ENCODE data around the gene PLK2. TPM values are rescaled to one million over a fixed set of nuclear protein-coding genes. Genes with fewer than 3 reads are reported as not detected.
A peak's percentile ranks its signal among the peaks of the same experiment; 100 is the strongest.

PLK2 gene
- 1 to 10 TPM; 3.5 to 4.2 TPM for total RNA-seq

GRCh38 chr5:58460002-58460731, at the start of gene PLK2:
Gene PLK2, minus strand, starts transcription at chr5:58460086. Its CDS starts 127 bp downstream, at chr5:58459959.
- Mint-ChIP-seq H3K27ac (peak within 1 kb of the TSS; percentile 62), H3K4me1 (peaks cover 30% of the 10 kb centered on the region), H3K9me3 (no peaks in the 10 kb centered on the region), H3K36me3 (ENCODE audit: low read depth) (no peaks in the 10 kb centered on the region), H3K4me3 (peak within 1 kb of the TSS; percentile 78), H3K27me3 (peaks cover 18% of the 10 kb centered on the region)
- peak; percentile 90 for DNase-seq
- CTCF ChIA-PET: interaction anchor here (1.0 to 4.9 kb wide), 14 partner anchors 12 to 1161 kb away, joined by 3 to 58 read pairs (median 8); no protein-coding TSS in a partner anchor
- POLR2A ChIA-PET: interaction anchor here (0.6 to 2.1 kb wide), 6 partner anchors 12 to 1162 kb away, joined by 3 to 5 read pairs (median 3); no protein-coding TSS in a partner anchor

DNA sequence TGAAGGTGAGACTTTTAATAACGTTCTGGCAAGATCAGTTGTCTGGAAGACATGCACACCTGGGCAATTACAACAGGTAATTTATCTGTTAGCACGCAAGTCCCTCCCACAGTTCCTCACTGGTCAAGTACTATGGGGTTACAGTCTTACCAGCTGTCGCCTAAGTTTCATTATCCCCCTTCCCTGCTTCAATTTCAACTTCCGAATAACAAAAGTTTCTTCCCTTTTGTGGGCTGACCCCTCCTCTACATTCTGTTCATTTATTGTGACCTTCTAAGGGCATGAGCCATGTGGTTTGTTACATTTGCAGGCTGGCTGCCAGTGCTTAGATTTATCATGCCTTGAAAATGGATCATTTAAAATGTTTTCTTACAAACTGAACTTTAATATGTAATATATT, 47.8 kb upstream of the PLK2 start:
- CTCF ChIA-PET: no interaction called here
- DNase-seq: no peak
- POLR2A ChIA-PET: no interaction called here

GRCh38 chr5:58505971-58506640, 46.2 kb upstream of the PLK2 start:
- no peak overlapping the region for H3K4me3 Mint-ChIP-seq
- ChIA-PET POLR2A (no interaction called here), CTCF (no interaction called here)
- no peaks in the 10 kb centered on the region for H3K36me3 Mint-ChIP-seq (ENCODE audit: low read depth)
- H3K4me1 Mint-ChIP-seq: no peaks in the 10 kb centered on the region
- no peaks in the 10 kb centered on the region for H3K9me3 Mint-ChIP-seq
- H3K27ac Mint-ChIP-seq: no peak overlapping the region
- peaks cover 6% of the 10 kb centered on the region for H3K27me3 Mint-ChIP-seq
- DNase-seq: no peak

More for the DNA sequence above, 47.8 kb upstream of the PLK2 start:
- Mint-ChIP-seq H3K4me1 (no peaks in the 10 kb centered on the region), H3K4me3 (no peak overlapping the region), H3K36me3 (ENCODE audit: low read depth) (no peaks in the 10 kb centered on the region), H3K27me3 (peaks cover 2% of the 10 kb centered on the region), H3K27ac (no peak overlapping the region), H3K9me3 (no peaks in the 10 kb centered on the region)

GRCh38 chr5:58505502-58505901, 45.6 kb upstream of the PLK2 start:
- CTCF ChIA-PET: no interaction called here
- POLR2A ChIA-PET: no interaction called here
- Mint-ChIP-seq H3K27ac (no peak overlapping the region), H3K4me1 (no peaks in the 10 kb centered on the region), H3K27me3 (peaks cover 6% of the 10 kb centered on the region), H3K4me3 (no peak overlapping the region), H3K9me3 (no peaks in the 10 kb centered on the region), H3K36me3 (ENCODE audit: low read depth) (no peaks in the 10 kb centered on the region)
- no peak for DNase-seq

- POLR2A ChIA-PET: no interaction called here
- no peak for DNase-seq
- no peaks in the 10 kb centered on the region for H3K9me3 Mint-ChIP-seq
- H3K27ac Mint-ChIP-seq: no peak overlapping the region
- H3K4me1 Mint-ChIP-seq: peaks cover 2% of the 10 kb centered on the region
- H3K4me3 Mint-ChIP-seq: no peak overlapping the region
- CTCF ChIA-PET: no interaction called here
- no peaks in the 10 kb centered on the region for H3K36me3 Mint-ChIP-seq (ENCODE audit: low read depth)
- peaks cover 6% of the 10 kb centered on the region for H3K27me3 Mint-ChIP-seq
Observed at GRCh38 chr5:58504766-58505165, 44.9 kb upstream of the PLK2 start.

DNA sequence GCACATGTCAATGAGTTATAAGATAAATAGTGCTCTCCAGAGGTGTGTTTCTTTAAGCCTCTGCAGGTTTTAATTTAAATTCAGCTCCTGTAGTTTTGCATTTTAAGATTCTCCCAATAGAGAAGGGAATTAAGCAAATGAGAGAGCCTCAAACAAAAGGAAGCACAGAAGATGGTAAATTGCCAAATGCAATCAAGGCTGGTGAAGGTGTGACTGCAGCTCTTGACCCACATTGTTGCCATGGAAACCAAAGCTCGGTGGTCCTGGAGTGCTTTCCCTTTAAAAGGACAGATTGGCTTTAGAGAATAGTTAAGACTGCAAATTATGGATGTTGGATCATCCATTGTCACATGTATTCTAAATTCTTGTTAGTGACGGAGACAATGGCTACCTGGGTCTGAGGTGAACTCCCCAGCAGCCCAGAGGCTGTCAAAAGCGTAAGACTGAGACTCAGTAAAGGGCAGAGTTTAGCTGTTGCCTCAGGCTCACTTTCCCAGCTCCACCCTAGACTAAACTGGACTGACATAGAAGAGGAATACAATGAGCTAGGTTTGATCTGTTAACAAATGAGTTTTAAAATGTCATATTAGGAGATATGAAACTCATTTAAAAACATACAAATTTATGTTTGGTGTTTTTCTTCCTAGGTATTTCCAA, 43.6 kb upstream of the PLK2 start:
- Mint-ChIP-seq H3K27ac (no peak overlapping the region), H3K4me3 (no peak overlapping the region), H3K4me1 (peaks cover 4% of the 10 kb centered on the region), H3K27me3 (peaks cover 6% of the 10 kb centered on the region), H3K36me3 (ENCODE audit: low read depth) (no peaks in the 10 kb centered on the region), H3K9me3 (no peaks in the 10 kb centered on the region)
- ChIA-PET CTCF (no interaction called here), POLR2A (no interaction called here)
- DNase-seq: no peak

DNA sequence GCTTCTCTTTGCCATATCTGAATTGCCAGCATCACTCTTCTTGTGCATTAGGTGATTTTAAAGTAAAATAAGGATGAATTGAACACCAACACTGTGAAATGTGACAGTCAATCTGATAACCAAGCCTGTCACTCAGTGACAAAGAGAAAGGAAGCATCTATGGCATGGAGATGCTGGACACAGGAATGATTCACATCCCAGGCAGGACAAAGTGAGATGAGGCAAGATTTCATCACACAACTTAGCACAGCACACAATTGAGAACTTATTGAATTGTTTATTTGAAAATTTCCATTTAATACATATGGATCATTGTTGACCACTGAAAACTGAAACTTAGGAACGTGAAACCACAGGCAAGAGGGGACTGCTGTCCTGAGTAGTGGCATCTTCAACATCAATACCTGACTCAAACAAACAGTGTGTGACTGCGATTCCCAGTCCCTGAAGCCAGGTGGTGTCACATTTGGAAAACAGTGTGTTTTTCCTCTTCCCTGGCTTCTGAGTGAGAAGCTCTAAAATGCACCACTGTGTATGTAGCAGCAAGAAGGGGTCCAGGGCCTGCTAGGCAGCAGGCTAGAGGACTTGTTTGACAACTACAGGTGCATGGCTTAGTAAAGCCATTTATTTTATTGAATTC, 42.0 kb upstream of the PLK2 start:
- CTCF ChIA-PET: interaction anchor here (0.7 kb wide), 1 partner anchor 322 kb away, joined by 3 read pairs; no protein-coding TSS in a partner anchor
- no peak for DNase-seq
- POLR2A ChIA-PET: no interaction called here
- no peak overlapping the region for H3K4me3 Mint-ChIP-seq
- no peaks in the 10 kb centered on the region for H3K36me3 Mint-ChIP-seq (ENCODE audit: low read depth)
- H3K27ac Mint-ChIP-seq: no peak overlapping the region
- peaks cover 6% of the 10 kb centered on the region for H3K27me3 Mint-ChIP-seq
- no peaks in the 10 kb centered on the region for H3K9me3 Mint-ChIP-seq
- peaks cover 4% of the 10 kb centered on the region for H3K4me1 Mint-ChIP-seq

DNA sequence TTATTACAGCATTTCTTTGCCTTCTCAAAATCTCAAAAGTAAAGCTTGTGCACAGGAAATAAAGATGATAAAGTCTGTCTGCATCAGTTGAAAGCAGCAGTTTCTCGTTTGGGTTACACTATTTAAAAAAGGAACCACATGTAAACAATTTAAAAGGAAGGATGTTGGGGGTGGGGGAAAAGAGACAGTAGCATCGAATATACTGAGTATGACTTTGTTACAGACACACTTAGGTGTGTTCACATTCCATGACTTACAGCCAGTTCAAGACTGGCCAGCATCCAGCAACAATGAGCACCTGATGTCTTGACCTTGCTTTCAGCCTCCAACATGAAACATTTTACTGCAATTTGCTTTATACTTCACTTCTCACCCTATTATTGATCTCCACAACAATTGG, 40.1 kb upstream of the PLK2 start:
- H3K36me3 Mint-ChIP-seq (ENCODE audit: low read depth): no peaks in the 10 kb centered on the region
- ChIA-PET CTCF (no interaction called here), POLR2A (no interaction called here)
- no peak for DNase-seq
- peaks cover 9% of the 10 kb centered on the region for H3K27me3 Mint-ChIP-seq
- H3K27ac Mint-ChIP-seq: no peak overlapping the region
- H3K4me3 Mint-ChIP-seq: no peak overlapping the region
- peaks cover 4% of the 10 kb centered on the region for H3K4me1 Mint-ChIP-seq
- H3K9me3 Mint-ChIP-seq: no peaks in the 10 kb centered on the region

DNA sequence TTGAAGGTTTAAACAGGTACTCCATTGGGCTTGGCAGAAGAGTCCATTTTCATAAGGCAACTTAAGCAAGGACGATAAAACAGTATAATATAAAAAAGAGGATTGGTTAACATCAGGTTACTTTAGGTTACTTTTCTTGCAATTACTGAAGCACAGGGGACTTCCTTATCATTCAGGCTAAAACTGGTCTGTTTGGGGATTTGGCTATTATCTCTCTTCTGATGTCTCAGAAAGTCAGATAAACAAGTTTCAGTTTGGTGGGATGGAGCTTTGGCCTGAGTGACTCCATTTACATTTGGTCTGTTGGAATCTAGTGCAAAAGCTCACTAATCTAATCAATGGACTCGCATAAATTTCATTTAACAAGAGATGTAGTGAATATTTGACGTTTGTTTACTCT, 39.3 kb upstream of the PLK2 start:
- H3K27me3 Mint-ChIP-seq: peaks cover 9% of the 10 kb centered on the region
- H3K9me3 Mint-ChIP-seq: no peaks in the 10 kb centered on the region
- DNase-seq: no peak
- ChIA-PET CTCF (no interaction called here), POLR2A (no interaction called here)
- no peaks in the 10 kb centered on the region for H3K36me3 Mint-ChIP-seq (ENCODE audit: low read depth)
- no peak overlapping the region for H3K4me3 Mint-ChIP-seq
- no peak overlapping the region for H3K27ac Mint-ChIP-seq
- H3K4me1 Mint-ChIP-seq: peaks cover 4% of the 10 kb centered on the region

DNA sequence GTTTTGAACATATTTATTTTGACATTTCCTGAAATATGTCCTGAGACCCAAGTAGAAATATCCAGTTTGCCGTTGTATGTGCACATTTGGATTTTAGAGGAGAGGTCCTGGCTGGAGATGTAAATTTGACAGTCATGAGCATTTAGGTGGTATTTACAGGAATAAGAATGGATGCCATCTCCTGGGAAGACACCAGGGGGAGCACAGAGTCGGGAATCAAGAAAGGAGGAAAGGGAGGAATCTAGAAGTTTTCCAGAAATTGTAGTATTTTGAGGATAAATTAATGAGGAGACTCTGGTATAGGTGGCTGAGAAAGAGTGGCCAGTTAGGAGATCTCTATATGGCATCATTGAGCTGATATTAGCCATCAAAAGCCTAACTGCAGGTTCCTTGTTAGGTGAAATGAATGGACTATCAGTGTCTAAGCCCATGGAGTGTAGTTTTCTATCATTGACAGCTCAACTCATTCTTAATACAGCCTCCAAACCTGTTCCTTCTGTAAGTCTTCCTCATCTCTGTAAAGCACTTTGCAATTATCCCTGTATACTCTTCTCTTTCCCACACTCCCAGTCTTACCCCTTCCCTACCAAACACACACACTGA, 38.6 kb upstream of the PLK2 start:
- no peak overlapping the region for H3K27ac Mint-ChIP-seq
- peaks cover 4% of the 10 kb centered on the region for H3K4me1 Mint-ChIP-seq
- no peaks in the 10 kb centered on the region for H3K36me3 Mint-ChIP-seq (ENCODE audit: low read depth)
- ChIA-PET CTCF (no interaction called here), POLR2A (no interaction called here)
- H3K27me3 Mint-ChIP-seq: peaks cover 9% of the 10 kb centered on the region
- no peak overlapping the region for H3K4me3 Mint-ChIP-seq
- H3K9me3 Mint-ChIP-seq: no peaks in the 10 kb centered on the region
- no peak for DNase-seq

- Mint-ChIP-seq H3K4me1 (peaks cover 4% of the 10 kb centered on the region), H3K4me3 (no peak overlapping the region), H3K36me3 (ENCODE audit: low read depth) (no peaks in the 10 kb centered on the region), H3K9me3 (no peaks in the 10 kb centered on the region), H3K27ac (no peak overlapping the region), H3K27me3 (peaks cover 8% of the 10 kb centered on the region)
- CTCF ChIA-PET: no interaction called here
- POLR2A ChIA-PET: no interaction called here
- DNase-seq: no peak
Observed at GRCh38 chr5:58497921-58498320, 38.0 kb upstream of the PLK2 start.

GRCh38 chr5:58497386-58497785, 37.5 kb upstream of the PLK2 start:
- Mint-ChIP-seq H3K27ac (no peak overlapping the region), H3K4me1 (peaks cover 4% of the 10 kb centered on the region), H3K36me3 (ENCODE audit: low read depth) (no peaks in the 10 kb centered on the region), H3K27me3 (peaks cover 3% of the 10 kb centered on the region), H3K4me3 (no peak overlapping the region), H3K9me3 (no peaks in the 10 kb centered on the region)
- POLR2A ChIA-PET: no interaction called here
- CTCF ChIA-PET: no interaction called here
- DNase-seq: no peak

DNA sequence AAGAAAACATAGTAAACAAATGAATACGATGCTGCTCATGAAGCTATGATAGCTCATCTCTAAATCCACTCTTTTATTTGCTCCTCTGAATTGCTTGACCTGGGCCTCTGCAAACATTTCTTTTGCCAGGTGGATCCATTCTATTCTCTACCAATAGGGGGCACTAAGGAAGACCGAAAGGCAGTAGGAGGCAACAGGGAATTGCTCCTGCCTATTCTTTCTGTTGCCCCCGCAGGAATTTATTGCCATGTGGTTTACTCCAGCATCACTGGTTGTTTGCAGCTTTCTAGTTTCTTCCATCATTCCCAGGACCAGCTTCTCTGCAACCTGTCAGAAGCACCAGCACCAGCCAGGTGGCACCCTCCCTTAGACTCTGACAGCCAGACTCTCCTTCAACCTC, 36.6 kb upstream of the PLK2 start:
- peaks cover 4% of the 10 kb centered on the region for H3K4me1 Mint-ChIP-seq
- no peaks in the 10 kb centered on the region for H3K9me3 Mint-ChIP-seq
- POLR2A ChIA-PET: no interaction called here
- no peak for DNase-seq
- H3K36me3 Mint-ChIP-seq (ENCODE audit: low read depth): no peaks in the 10 kb centered on the region
- H3K27ac Mint-ChIP-seq: no peak overlapping the region
- CTCF ChIA-PET: interaction anchor here (1.0 kb wide), 1 partner anchor 47 kb away, joined by 3 read pairs; no protein-coding TSS in a partner anchor
- peaks cover 3% of the 10 kb centered on the region for H3K27me3 Mint-ChIP-seq
- no peak overlapping the region for H3K4me3 Mint-ChIP-seq

Measured in activated CD4-positive, alpha-beta memory T cell treated with anti-CD3 and anti-CD28 coated beads, Interleukin-2, amount 10 ng/mL, durations not matched to agents 7 days and 5 days (primary cell).